ENCODE results near the gene HPD.

GRCh38 chr12:121823727-121824115 lies 34.9 kb downstream of the HPD start:
- TF ChIP-seq EZH2 (IDR thresholded peaks at IDR 0.05; ENCODE audit: borderline replicate concordance, low read depth, low read length, poor library complexity, severe bottlenecking), result no peak
- TF ChIP-seq, protein P1, sequence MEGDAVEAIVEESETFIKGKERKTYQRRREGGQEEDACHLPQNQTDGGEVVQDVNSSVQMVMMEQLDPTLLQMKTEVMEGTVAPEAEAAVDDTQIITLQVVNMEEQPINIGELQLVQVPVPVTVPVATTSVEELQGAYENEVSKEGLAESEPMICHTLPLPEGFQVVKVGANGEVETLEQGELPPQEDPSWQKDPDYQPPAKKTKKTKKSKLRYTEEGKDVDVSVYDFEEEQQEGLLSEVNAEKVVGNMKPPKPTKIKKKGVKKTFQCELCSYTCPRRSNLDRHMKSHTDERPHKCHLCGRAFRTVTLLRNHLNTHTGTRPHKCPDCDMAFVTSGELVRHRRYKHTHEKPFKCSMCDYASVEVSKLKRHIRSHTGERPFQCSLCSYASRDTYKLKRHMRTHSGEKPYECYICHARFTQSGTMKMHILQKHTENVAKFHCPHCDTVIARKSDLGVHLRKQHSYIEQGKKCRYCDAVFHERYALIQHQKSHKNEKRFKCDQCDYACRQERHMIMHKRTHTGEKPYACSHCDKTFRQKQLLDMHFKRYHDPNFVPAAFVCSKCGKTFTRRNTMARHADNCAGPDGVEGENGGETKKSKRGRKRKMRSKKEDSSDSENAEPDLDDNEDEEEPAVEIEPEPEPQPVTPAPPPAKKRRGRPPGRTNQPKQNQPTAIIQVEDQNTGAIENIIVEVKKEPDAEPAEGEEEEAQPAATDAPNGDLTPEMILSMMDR (conservative IDR thresholded peaks at IDR 0.05; ENCODE audit: low read depth, low read length), result no peak
